Measurements from ENCODE around the gene TMEM269. TPM values are rescaled to one million over a fixed set of nuclear protein-coding genes. Genes with fewer than 3 reads are reported as not detected.

TMEM269 gene
- total RNA-seq, 1 donor from 2014 or later: 0.52 TPM

DNA sequence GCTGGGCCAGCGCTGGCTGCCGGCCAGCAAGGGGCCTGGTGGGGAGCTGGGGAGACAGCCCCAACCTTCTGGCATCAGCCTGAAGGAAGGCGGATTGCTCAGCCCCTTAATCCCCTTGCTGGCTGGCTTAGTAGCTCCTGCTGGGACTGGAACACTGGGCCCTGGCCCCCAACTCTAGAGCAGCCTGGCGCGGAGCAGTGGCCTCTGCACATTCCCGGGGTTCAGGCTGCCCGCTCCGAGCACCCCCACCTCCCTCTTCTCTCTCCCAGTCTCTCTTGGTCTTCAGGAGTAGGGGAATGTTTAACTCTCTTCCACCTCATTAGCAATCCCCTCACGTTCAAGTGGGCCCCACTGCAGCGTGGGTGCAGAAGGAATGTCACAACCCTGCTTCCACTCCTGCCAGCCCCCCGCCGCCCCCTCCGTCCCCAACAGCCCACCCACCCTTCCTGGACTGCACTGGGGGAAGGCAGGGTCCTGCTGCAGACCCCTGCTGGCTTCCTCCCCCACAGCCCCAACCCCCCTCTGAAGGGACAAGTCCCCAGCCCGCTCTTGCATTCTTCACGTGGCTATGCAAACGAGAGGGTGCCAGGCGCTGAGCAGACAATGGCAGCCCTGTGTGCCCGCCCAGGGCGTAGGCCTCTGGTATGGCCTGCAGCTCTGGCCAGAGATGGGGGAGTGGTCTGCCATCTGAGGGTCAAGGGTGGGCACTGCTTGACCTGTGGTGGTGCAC, 43.8 kb upstream of the TMEM269 start:
- Histone ChIP-seq H3K9me3 (ENCODE audit: control insufficient read depth in 3 of 3, low read length in 3 of 3) (no peaks in the 10 kb centered on the region), H3K4me3 (ENCODE audit: low read length in 3 of 3) (no peak overlapping the region), H3K27me3 (ENCODE audit: control insufficient read depth in 3 of 3, insufficient read depth in 3 of 3, low read length in 3 of 3) (no peaks in the 10 kb centered on the region), H3K36me3 (ENCODE audit: control insufficient read depth in 3 of 3, insufficient read depth in 3 of 3, low read length in 3 of 3) (peaks cover 4 to 6% (median 5%) of the 10 kb centered on the region in 3 donors), H3K4me1 (ENCODE audit: control insufficient read depth in 3 of 3, insufficient read depth in 3 of 3, low read length in 3 of 3) (peaks cover 0 to 12% (median 2%) of the 10 kb centered on the region in 3 donors), H3K27ac (ENCODE audit: low read depth, low read length) (no peak overlapping the region), H3K9ac (ENCODE audit: low read depth in 1 of 3, low read length in 3 of 3) (no peak overlapping the region)

DNA sequence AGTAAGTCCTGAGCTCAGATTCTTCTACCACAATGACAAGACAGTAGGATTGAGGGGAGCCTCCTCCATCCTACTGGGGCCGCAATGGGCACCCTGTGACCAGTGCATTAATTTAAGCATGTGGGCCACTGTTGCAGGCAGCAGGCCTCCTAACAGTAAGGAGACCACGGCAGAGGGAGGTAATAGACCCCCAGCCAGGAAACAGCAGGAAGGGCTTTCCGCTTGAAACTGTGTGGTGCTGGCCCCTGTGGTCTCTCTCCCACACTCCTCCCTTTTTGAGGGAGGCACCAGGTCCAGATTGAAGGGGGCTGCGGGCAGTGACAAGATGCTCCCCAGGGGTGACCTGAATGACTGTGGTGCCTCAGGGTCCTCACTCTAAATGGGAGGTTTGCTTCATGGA, 43.1 kb upstream of the TMEM269 start:
- H3K4me3 ChIP-seq (ENCODE audit: low read length in 3 of 3): no peak overlapping the region
- no peaks in the 10 kb centered on the region for H3K9me3 ChIP-seq (ENCODE audit: control insufficient read depth in 3 of 3, low read length in 3 of 3)
- no peak overlapping the region for H3K9ac ChIP-seq (ENCODE audit: low read depth in 1 of 3, low read length in 3 of 3)
- H3K4me1 ChIP-seq (ENCODE audit: control insufficient read depth in 3 of 3, insufficient read depth in 3 of 3, low read length in 3 of 3): peaks cover 0 to 8% (median 2%) of the 10 kb centered on the region in 3 donors
- peaks cover 7 to 12% (median 12%) of the 10 kb centered on the region in 3 donors for H3K36me3 ChIP-seq (ENCODE audit: control insufficient read depth in 3 of 3, insufficient read depth in 3 of 3, low read length in 3 of 3)
- H3K27ac ChIP-seq (ENCODE audit: low read depth, low read length): no peak overlapping the region
- H3K27me3 ChIP-seq (ENCODE audit: control insufficient read depth in 3 of 3, insufficient read depth in 3 of 3, low read length in 3 of 3): no peaks in the 10 kb centered on the region

DNA sequence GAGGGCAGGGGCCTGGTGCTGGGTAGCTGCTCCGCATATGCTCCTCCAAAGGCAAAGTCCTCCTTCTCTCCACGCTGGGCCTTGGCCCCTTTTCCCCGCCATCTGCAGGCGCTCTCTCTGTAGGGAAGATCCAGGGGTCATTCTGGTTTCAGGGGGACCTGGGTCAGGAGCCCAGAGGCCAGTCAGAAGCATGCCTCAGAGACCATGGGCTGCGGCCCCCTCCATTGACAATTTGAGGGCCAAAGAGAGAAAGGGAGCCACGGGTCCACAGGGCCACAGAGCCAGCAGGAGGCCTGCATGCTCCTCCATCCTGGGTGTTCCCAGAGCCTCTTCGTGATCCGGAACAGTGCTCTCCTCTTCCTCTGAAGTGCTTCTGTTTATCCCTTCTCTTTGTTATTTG, 42.6 kb upstream of the TMEM269 start:
- Histone ChIP-seq H3K27me3 (ENCODE audit: control insufficient read depth in 3 of 3, insufficient read depth in 3 of 3, low read length in 3 of 3) (no peaks in the 10 kb centered on the region), H3K36me3 (ENCODE audit: control insufficient read depth in 3 of 3, insufficient read depth in 3 of 3, low read length in 3 of 3) (peaks cover 7 to 16% (median 16%) of the 10 kb centered on the region in 3 donors), H3K27ac (ENCODE audit: low read depth, low read length) (no peak overlapping the region), H3K4me1 (ENCODE audit: control insufficient read depth in 3 of 3, insufficient read depth in 3 of 3, low read length in 3 of 3) (peaks cover 0 to 3% (median under 1%) of the 10 kb centered on the region in 3 donors), H3K4me3 (ENCODE audit: low read length in 3 of 3) (no peak overlapping the region), H3K9me3 (ENCODE audit: control insufficient read depth in 3 of 3, low read length in 3 of 3) (no peaks in the 10 kb centered on the region), H3K9ac (ENCODE audit: low read depth in 1 of 3, low read length in 3 of 3) (no peak overlapping the region)

DNA sequence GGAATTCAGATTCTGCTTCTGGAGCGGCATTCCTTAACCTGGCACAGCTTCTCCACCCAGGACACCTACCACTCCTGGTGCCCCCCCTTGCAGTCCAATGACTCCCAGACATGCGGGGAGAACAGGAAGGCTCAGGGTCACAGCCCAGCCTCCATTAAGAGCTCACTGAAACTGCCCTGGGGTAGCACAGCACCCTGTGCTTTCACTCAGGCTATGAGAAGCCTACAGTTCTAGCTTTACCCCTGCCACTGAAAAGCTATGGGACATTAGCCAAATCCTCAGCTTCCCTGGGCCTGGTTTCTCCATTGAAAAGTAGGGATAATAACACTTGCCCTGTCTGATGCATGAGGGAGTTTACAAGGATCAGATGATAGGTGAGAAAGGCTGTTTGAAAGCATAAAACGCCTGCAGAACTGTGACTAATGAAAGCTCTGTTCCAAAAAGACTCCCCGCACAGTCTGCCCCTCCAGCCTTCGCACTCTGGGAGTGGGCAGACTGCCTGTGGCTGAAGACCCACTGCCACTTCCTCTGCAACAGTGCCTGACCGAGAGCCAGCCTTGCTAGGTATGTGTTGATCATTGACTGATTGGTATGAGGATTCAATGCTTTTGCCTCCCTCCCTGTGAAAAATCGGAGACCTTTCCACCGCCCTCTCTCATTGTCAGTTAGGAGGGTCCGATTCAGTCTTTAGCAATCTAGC, 42.0 kb upstream of the TMEM269 start:
- Histone ChIP-seq H3K4me3 (ENCODE audit: low read length in 3 of 3) (no peak overlapping the region), H3K27me3 (ENCODE audit: control insufficient read depth in 3 of 3, insufficient read depth in 3 of 3, low read length in 3 of 3) (no peaks in the 10 kb centered on the region), H3K9ac (ENCODE audit: low read depth in 1 of 3, low read length in 3 of 3) (no peak overlapping the region), H3K36me3 (ENCODE audit: control insufficient read depth in 3 of 3, insufficient read depth in 3 of 3, low read length in 3 of 3) (peaks cover 12 to 22% (median 22%) of the 10 kb centered on the region in 3 donors), H3K9me3 (ENCODE audit: control insufficient read depth in 3 of 3, low read length in 3 of 3) (no peaks in the 10 kb centered on the region), H3K27ac (ENCODE audit: low read depth, low read length) (no peak overlapping the region), H3K4me1 (ENCODE audit: control insufficient read depth in 3 of 3, insufficient read depth in 3 of 3, low read length in 3 of 3) (no peaks in the 10 kb centered on the region)

DNA sequence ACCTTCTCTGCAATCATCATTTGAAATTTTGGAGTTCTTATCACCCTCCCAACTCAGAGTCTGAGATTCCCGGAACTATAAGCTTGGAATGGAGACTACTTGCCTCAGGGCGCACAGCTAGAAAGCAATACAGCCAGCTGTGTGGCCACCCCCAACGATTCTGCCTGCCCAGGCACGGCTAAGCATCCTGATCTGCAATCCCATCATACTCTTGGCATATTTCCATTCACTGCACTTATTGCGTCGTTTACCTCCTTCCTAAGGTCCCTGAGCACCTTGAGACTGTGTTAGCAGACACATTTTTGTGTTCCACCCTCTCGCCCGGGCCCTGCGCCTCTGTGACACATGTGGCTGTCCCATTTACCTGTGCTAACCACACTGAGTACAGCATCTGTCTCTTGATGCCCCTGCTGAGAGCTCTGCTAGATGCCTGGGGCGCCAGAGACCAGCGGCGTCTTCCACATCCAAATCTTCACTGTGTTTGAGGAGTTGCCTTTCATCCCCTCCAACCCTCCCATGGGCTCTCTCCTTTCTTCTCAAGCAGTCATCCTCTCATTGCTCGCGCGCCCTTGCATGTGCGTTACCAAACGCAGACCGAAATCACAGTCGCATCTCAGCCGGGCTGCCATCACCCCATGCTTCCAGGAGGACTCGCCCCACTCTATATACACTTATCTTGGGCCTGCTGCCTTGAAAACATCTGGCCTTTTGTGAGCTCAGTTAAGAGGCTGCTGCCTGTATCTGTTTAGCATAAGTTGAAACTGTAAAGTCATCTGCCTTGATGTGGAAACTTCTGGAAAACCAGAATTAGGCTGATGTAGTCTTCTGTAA, 41.3 kb upstream of the TMEM269 start:
- Histone ChIP-seq H3K27me3 (ENCODE audit: control insufficient read depth in 3 of 3, insufficient read depth in 3 of 3, low read length in 3 of 3) (no peaks in the 10 kb centered on the region), H3K9ac (ENCODE audit: low read depth in 1 of 3, low read length in 3 of 3) (no peak overlapping the region), H3K36me3 (ENCODE audit: control insufficient read depth in 3 of 3, insufficient read depth in 3 of 3, low read length in 3 of 3) (peaks cover 20 to 28% (median 28%) of the 10 kb centered on the region in 3 donors), H3K4me3 (ENCODE audit: low read length in 3 of 3) (no peak overlapping the region), H3K4me1 (ENCODE audit: control insufficient read depth in 3 of 3, insufficient read depth in 3 of 3, low read length in 3 of 3) (no peaks in the 10 kb centered on the region), H3K27ac (ENCODE audit: low read depth, low read length) (no peak overlapping the region), H3K9me3 (ENCODE audit: control insufficient read depth in 3 of 3, low read length in 3 of 3) (no peaks in the 10 kb centered on the region)

DNA sequence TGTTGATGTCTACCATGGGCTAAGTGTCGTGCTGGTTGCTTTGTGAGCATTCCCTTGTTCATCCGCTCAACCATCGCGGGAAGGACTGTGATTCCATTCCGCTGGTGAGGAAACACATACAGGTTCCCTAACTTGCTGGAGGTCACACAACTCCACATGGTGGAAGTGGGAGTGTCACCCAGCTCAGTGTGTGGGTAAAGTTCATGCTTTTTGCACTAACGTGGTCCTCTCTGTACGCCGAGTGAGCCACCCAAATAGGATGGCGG, 40.7 kb upstream of the TMEM269 start:
- Histone ChIP-seq H3K9me3 (ENCODE audit: control insufficient read depth in 3 of 3, low read length in 3 of 3) (no peaks in the 10 kb centered on the region), H3K9ac (ENCODE audit: low read depth in 1 of 3, low read length in 3 of 3) (no peak overlapping the region), H3K36me3 (ENCODE audit: control insufficient read depth in 3 of 3, insufficient read depth in 3 of 3, low read length in 3 of 3) (peaks cover 25 to 33% (median 31%) of the 10 kb centered on the region in 3 donors), H3K4me1 (ENCODE audit: control insufficient read depth in 3 of 3, insufficient read depth in 3 of 3, low read length in 3 of 3) (no peaks in the 10 kb centered on the region), H3K4me3 (ENCODE audit: low read length in 3 of 3) (no peak overlapping the region), H3K27ac (ENCODE audit: low read depth, low read length) (no peak overlapping the region), H3K27me3 (ENCODE audit: control insufficient read depth in 3 of 3, insufficient read depth in 3 of 3, low read length in 3 of 3) (no peaks in the 10 kb centered on the region)

DNA sequence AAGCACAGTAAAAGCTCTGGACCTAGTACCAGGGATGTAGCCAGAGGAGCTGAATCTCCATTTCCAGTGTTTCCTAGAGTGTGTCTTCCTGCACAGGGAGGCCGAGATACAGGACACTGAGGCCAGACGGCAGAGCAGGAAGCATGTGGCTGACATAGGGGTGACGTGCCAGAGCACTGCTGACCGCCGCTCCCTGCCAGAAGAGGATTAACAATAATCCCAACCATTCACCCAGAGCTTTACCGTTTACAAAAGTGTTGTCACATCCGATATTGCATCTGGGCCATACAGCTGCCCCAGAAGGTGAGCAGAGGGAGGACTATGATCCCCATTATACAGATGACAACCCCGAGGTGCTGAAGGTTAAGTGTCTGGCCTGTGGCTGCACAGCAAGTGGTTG, 38.9 kb upstream of the TMEM269 start:
- no peak overlapping the region for H3K4me3 ChIP-seq (ENCODE audit: low read length in 3 of 3)
- H3K36me3 ChIP-seq (ENCODE audit: control insufficient read depth in 3 of 3, insufficient read depth in 3 of 3, low read length in 3 of 3): peaks cover 37 to 42% (median 40%) of the 10 kb centered on the region in 3 donors
- H3K27me3 ChIP-seq (ENCODE audit: control insufficient read depth in 3 of 3, insufficient read depth in 3 of 3, low read length in 3 of 3): no peaks in the 10 kb centered on the region
- no peak overlapping the region for H3K27ac ChIP-seq (ENCODE audit: low read depth, low read length)
- H3K9me3 ChIP-seq (ENCODE audit: control insufficient read depth in 3 of 3, low read length in 3 of 3): no peaks in the 10 kb centered on the region
- no peak overlapping the region for H3K9ac ChIP-seq (ENCODE audit: low read depth in 1 of 3, low read length in 3 of 3)
- no peaks in the 10 kb centered on the region for H3K4me1 ChIP-seq (ENCODE audit: control insufficient read depth in 3 of 3, insufficient read depth in 3 of 3, low read length in 3 of 3)

DNA sequence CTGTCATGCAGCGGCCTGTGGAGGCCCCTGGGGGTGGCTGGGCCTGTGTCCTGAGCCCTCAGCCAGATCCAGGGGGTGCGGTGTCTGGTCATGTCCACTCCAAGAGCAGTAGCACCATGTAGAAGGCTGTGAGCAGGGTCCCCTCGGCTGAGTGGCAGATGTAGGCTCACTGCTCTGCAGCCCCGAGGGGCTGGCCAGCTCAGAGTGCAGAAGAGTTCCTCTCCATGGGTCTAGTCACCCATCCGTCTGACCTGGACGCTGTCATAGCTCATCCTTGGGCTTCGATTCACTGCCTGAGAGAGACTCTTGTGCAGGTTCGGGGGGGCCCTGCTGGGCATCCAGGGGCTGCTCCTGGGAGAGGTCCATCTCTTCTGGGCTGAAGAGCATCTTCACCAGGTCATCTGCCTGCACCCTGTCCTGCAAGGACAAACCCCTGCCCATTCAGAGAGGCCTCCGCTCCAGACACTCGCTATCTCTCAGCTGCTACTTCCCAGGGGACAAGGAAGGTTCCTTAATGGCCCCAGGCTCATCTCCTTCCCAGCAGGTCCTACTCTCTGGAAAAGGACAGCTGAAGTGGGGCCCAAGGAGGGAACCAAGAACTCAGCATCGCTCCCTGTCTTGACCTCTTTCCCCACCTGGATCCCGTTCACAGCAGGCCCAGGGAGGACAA, 38.2 kb upstream of the TMEM269 start:
- Histone ChIP-seq H3K4me1 (ENCODE audit: control insufficient read depth in 3 of 3, insufficient read depth in 3 of 3, low read length in 3 of 3) (no peaks in the 10 kb centered on the region), H3K9ac (ENCODE audit: low read depth in 1 of 3, low read length in 3 of 3) (no peak overlapping the region), H3K27me3 (ENCODE audit: control insufficient read depth in 3 of 3, insufficient read depth in 3 of 3, low read length in 3 of 3) (no peaks in the 10 kb centered on the region), H3K36me3 (ENCODE audit: control insufficient read depth in 3 of 3, insufficient read depth in 3 of 3, low read length in 3 of 3) (peaks cover 38 to 42% (median 40%) of the 10 kb centered on the region in 3 donors), H3K9me3 (ENCODE audit: control insufficient read depth in 3 of 3, low read length in 3 of 3) (no peaks in the 10 kb centered on the region), H3K4me3 (ENCODE audit: low read length in 3 of 3) (no peak overlapping the region), H3K27ac (ENCODE audit: low read depth, low read length) (no peak overlapping the region)

DNA sequence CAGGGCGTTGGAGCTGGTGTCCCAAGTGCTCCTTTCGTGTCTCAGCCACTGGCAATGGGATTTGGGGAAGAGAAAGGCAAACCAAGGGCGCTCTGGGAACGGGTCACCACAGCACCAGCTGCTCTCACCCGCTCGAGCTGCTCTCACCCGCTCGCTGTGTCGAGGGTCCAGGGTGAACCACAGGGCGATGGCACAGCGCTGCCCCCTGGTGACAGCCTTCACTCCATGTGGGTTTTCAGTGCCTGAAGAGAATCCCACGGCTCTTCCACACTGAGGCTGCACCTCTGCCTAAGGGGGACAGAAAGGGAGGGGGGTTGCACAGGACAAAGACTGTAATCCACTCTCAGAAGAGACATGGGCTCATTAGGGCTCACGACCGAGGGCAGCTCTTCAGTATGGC, 37.7 kb upstream of the TMEM269 start:
- no peak overlapping the region for H3K9ac ChIP-seq (ENCODE audit: low read depth in 1 of 3, low read length in 3 of 3)
- no peak overlapping the region for H3K4me3 ChIP-seq (ENCODE audit: low read length in 3 of 3)
- no peaks in the 10 kb centered on the region for H3K4me1 ChIP-seq (ENCODE audit: control insufficient read depth in 3 of 3, insufficient read depth in 3 of 3, low read length in 3 of 3)
- H3K27ac ChIP-seq (ENCODE audit: low read depth, low read length): no peak overlapping the region
- H3K9me3 ChIP-seq (ENCODE audit: control insufficient read depth in 3 of 3, low read length in 3 of 3): no peaks in the 10 kb centered on the region
- H3K36me3 ChIP-seq (ENCODE audit: control insufficient read depth in 3 of 3, insufficient read depth in 3 of 3, low read length in 3 of 3): peaks cover 43 to 47% (median 46%) of the 10 kb centered on the region in 3 donors
- H3K27me3 ChIP-seq (ENCODE audit: control insufficient read depth in 3 of 3, insufficient read depth in 3 of 3, low read length in 3 of 3): no peaks in the 10 kb centered on the region
